Stimulated activated CD4-positive, alpha-beta T cell treated with anti-CD3 and anti-CD28 coated beads, Interleukin-4, amount 100 ng/mL, for 4 hours (primary cell): ENCODE measurements around the gene DIS3L.
"Not testable (repeated sequence)": the region's sequence is repeated elsewhere in the genome, so short reads cannot be mapped to it uniquely, and the experiment has no call there.

ENCODE experiments used
- DNase-seq, 2 experiments: peaks; one replicate each; pipeline ENCODE4 v3.0.0-alpha.2; 2020

Gene DIS3L

GRCh38 chr15:66293419-66294156 is at the start of gene DIS3L:
Gene DIS3L (plus strand): TSS chr15:66293568. CDS start chr15:66293597, 29 bp downstream.
- DNase-seq, result peak; percentile 46 to 67

GRCh38 chr15:66245832-66246231 is 47.5 kb upstream of the DIS3L start:
- DNase-seq, result not testable (repeated sequence)

- no peak for DNase-seq
Observed at GRCh38 chr15:66246937-66247336, 46.4 kb upstream of the DIS3L start.

- DNase-seq, result no peak
Observed at GRCh38 chr15:66249605-66250174, 43.7 kb upstream of the DIS3L start.

GRCh38 chr15:66251065-66251789 is 42.1 kb upstream of the DIS3L start:
- DNase-seq, result no peak

GRCh38 chr15:66251790-66252684 is 41.3 kb upstream of the DIS3L start:
- DNase-seq, result peak; percentile 20 to 54

GRCh38 chr15:66252685-66253417 is 40.5 kb upstream of the DIS3L start:
- peak in 1 of 2 experiments; percentile 17 for DNase-seq

- no peak for DNase-seq
Observed at GRCh38 chr15:66253418-66254088, 39.8 kb upstream of the DIS3L start, which contains the start of gene MEGF11. Gene MEGF11 (minus strand): TSS chr15:66253750. CDS start chr15:66128403, 125,347 bp downstream.

GRCh38 chr15:66254089-66254950 is 39.0 kb upstream of the DIS3L start:
- DNase-seq, result no peak

GRCh38 chr15:66254951-66255676 is 38.3 kb upstream of the DIS3L start:
- no peak for DNase-seq

- DNase-seq, result no peak
Observed at GRCh38 chr15:66256692-66257091, 36.7 kb upstream of the DIS3L start.

- DNase-seq, result no peak
Observed at GRCh38 chr15:66261056-66261455, 32.3 kb upstream of the DIS3L start.

GRCh38 chr15:66262837-66263236 is 30.5 kb upstream of the DIS3L start:
- DNase-seq, result not testable (repeated sequence)

- no peak for DNase-seq
Observed at GRCh38 chr15:66264859-66265513, 28.4 kb upstream of the DIS3L start.

- DNase-seq, result no peak
Observed at GRCh38 chr15:66269326-66270090, 23.9 kb upstream of the DIS3L start.

- DNase-seq, result no peak
Observed at GRCh38 chr15:66270932-66271331, 22.4 kb upstream of the DIS3L start.

GRCh38 chr15:66275352-66275751 is 18.0 kb upstream of the DIS3L start:
- no peak for DNase-seq

- DNase-seq, result no peak
Observed at GRCh38 chr15:66276546-66276945, 16.8 kb upstream of the DIS3L start.
